Sigmoid colon (tissue), 7 donors: ENCODE data around the gene PKMYT1. TPM values are rescaled to one million over a fixed set of nuclear protein-coding genes. Genes with fewer than 3 reads are reported as not detected.

ENCODE experiments used
- DNase-seq: peaks from one replicate; pipeline ENCODE4 v3.0.0-alpha.2; 2019
- H3K27ac ChIP-seq, 4 donors: fragments of 200-600 bp; sonication (generic); one replicate each; pipeline ENCODE4 v1.5.1; 2016 to 2019; ENCODE audit warnings: mild to moderate bottlenecking in 1 of 4
- H3K27me3 ChIP-seq, 3 donors: fragments of 200-600 bp; sonication (generic); one replicate each; pipeline ENCODE4 v1.5.1; 2019; ENCODE audit warnings: mild to moderate bottlenecking in 1 of 3
- H3K36me3 ChIP-seq, 4 donors: fragments of 200-600 bp; sonication (generic); one replicate each; pipeline ENCODE4 v1.5.1; 2016 to 2019
- H3K4me1 ChIP-seq, 4 donors: fragments of 200-600 bp; sonication (generic); one replicate each; pipeline ENCODE4 v1.5.1; 2017 to 2019
- H3K4me3 ChIP-seq, 4 donors: fragments of 200-600 bp; sonication (generic); one replicate each; pipeline ENCODE4 v1.5.1; 2017 to 2019; ENCODE audit warnings: mild to moderate bottlenecking in 2 of 4, moderate library complexity in 1 of 4
- H3K9me3 ChIP-seq, 4 donors: fragments of 200-600 bp in 3 of 4; sonication (generic) in 3 of 4; one replicate each; pipeline versions ENCODE4 v1.5.1 to v1.6.1; 2013 to 2019
- CTCF ChIP-seq, 4 experiments: fragments of 450-650 bp in 3 of 4; fragments of 200-600 bp in 1 of 4; IDR thresholded peaks; one replicate each; pipeline ENCODE4 v1.5.1; 2016 to 2019; ENCODE audit warnings: antibody characterized with exemption in 4 of 4, mild to moderate bottlenecking in 3 of 4, moderate library complexity in 2 of 4
- EP300 ChIP-seq, 4 donors: sonication (generic); formaldehyde crosslinking; IDR thresholded peaks; one replicate each; pipeline ENCODE4 v1.6.1; 2017; ENCODE audit warnings: antibody characterized with exemption in 4 of 4
- POLR2A ChIP-seq, 2 donors: fragments of 450-650 bp; IDR thresholded peaks; one replicate each; pipeline ENCODE4 v1.6.1; 2016; ENCODE audit warnings: antibody characterized with exemption in 2 of 2, mild to moderate bottlenecking in 2 of 2, moderate library complexity in 2 of 2
- POLR2AphosphoS5 ChIP-seq, 4 donors: sonication (generic); formaldehyde crosslinking; IDR thresholded peaks; one replicate each; pipeline ENCODE4 v1.6.1; 2017; ENCODE audit warnings: antibody characterized with exemption in 4 of 4
- WGBS, 2 donors: extraction: QIAGEN DNeasy Blood & Tissue Kit; methylation state at CpG; one replicate each; pipeline ENCODE4 v1.1.7; 2013; 5-methylcytosine and 5-hydroxymethylcytosine counted together
- intact Hi-C: fragments of 100-400 bp; cut with DNase I; formaldehyde crosslinking; loops from one replicate; pipeline ENCODE4 v1.15.1; 2023
- polyA plus RNA-seq, 3 donors: library from polyadenylated mRNA; stranded (reverse); fragments of 200-250 nt; gene quantifications; one replicate each; pipeline ENCODE4 v1.2.3, GENCODE V29; 2013
- total RNA-seq, 4 donors: library from RNA; depleted of rRNA; stranded (reverse); fragments of >200 nt; gene quantifications; one replicate each; pipeline ENCODE4 v1.1.0, GENCODE V29; 2016
- donor health status: healthy with polysubstance abuse.
- donor health status: Bipolar disorder and iron deficiency.
- donor health status: healthy.

Gene PKMYT1
- total and polyA plus RNA-seq, 7 donors, result 0.95 to 33.1 (median 2.9) TPM; not detected in 3

DNA sequence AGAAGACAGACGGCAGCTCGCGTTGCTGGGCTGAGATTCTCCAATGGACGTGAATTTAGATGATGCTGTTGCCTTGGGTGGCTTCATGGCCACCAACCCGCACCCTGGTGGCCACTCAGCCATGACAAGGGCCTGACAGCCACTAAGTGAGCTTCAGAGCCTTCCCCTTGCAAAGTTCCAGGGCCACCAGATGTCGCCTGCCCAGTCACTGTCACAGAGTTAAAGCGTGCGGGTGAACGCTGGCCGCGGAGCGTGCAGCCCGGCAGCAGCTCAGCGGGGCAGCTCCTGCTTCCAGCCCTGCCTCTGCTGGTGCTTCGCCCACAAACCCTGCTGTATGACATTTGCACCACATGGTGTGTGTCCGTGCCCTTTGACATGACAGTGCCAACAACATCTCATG, 29.5 kb downstream of the PKMYT1 start:
- TF ChIP-seq EP300 (IDR thresholded peaks at IDR 0.05) (no peak), CTCF (IDR thresholded peaks at IDR 0.05) (no peak), POLR2A (IDR thresholded peaks at IDR 0.05) (no peak), POLR2AphosphoS5 (IDR thresholded peaks at IDR 0.05) (no peak)
- peaks cover 0 to 27% (median 0%) of the 10 kb centered on the region in 4 donors for H3K36me3 ChIP-seq
- no peak overlapping the region for H3K4me3 ChIP-seq
- no peaks in the 10 kb centered on the region for H3K9me3 ChIP-seq
- no peak overlapping the region for H3K27ac ChIP-seq
- DNase-seq, result no peak
- WGBS, 2 donors, result 89 to 91% methylated on average over 16 of the region's 16 CpGs
- no peaks in the 10 kb centered on the region for H3K4me1 ChIP-seq
- peaks cover 0 to 15% (median 12%) of the 10 kb centered on the region in 3 donors for H3K27me3 ChIP-seq
- intact Hi-C loops, result no loop called here

GRCh38 chr16:2950353-2950724, 29.9 kb downstream of the PKMYT1 start:
- no peak for TF ChIP-seq CTCF (IDR thresholded peaks at IDR 0.05)
- TF ChIP-seq EP300 (IDR thresholded peaks at IDR 0.05), result no peak
- TF ChIP-seq POLR2AphosphoS5 (IDR thresholded peaks at IDR 0.05), result no peak
- TF ChIP-seq POLR2A (IDR thresholded peaks at IDR 0.05), result no peak
- Histone ChIP-seq H3K27me3 (peaks cover 0 to 11% (median 8%) of the 10 kb centered on the region in 3 donors), H3K27ac (no peak overlapping the region), H3K9me3 (no peaks in the 10 kb centered on the region), H3K4me3 (no peak overlapping the region), H3K4me1 (no peaks in the 10 kb centered on the region), H3K36me3 (peaks cover 0 to 27% (median 0%) of the 10 kb centered on the region in 4 donors)
- intact Hi-C loops, result no loop called here
- WGBS, 2 donors, result 93 to 96% methylated on average over 13 of the region's 13 CpGs
- DNase-seq, result no peak

DNA sequence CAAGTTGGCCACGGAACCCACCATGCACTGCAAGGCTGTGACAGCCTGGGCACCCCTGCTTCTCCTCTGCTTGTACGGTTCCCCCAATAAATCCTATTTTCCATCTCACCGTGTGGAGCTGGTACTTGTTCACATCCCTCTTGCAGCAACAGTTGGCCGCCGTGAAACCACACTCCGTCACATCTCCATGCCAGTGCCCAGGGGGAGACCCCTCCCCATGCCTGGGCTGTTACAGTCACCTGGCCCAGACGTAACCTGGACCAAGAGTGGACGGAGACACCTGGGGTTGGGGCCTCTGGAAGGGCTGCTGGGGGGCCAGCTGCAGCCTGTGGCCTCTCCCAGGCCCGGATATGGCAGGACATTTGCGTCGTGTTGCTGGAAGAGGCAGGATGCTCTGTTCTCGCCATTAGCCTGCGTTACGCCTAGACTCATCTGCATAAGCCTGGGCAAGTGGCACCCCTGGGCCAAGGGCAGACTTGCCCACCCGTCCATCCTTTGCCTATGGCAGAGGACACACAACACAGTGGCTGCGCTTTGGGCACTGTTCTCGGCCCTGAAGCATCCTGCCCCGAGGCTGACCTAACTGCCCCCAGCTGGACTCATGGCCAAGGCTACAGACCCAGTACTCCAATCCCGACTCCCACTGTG, 30.4 kb downstream of the PKMYT1 start:
- H3K27me3 ChIP-seq, result peaks cover 0 to 6% (median 3%) of the 10 kb centered on the region in 3 donors

DNA sequence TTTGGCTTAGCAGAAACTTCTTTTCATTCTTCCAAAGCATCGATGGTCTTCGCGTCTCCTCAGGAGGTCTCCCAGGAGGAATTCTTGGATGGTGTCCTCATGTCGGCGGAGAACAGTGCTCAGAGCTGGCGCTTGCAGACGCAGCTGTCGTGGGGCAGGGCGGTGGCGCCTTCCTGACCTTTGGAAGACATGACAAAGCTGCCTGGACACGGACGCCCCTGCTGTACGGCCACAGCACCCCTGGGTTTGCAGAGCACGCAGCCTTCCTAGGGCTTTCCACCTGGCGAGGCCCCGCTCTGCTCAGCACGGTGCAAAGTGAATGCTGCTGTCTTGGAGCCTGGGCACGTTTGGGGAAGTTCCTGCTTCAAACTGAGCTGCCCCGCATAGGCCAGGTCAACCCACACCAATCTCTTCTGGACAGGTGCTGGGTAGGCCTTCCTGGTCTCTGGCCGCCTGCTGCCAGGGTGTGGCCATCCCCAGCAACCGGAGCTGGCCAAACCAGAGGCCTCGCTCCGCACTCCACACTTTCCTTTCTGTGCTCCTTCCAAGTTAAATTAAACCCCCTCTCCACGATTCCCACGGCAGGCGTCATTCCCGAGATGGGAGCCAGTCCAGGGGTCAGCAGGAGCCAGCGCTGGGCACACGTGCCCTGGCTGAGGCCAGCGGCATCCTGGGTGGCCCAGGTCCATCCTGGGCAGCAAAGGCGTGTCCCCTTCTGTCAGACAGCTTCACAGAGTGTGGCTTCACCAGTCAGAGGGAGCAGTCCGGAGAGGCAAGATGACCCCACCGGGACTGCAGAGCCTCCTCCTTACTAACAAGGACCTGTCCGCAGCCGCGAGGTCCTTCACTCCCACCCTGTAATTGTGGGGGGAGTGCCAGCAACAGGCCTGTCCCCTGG, 31.2 kb downstream of the PKMYT1 start:
- Histone ChIP-seq H3K27ac (no peak overlapping the region), H3K27me3 (no peaks in the 10 kb centered on the region), H3K4me1 (no peaks in the 10 kb centered on the region), H3K9me3 (no peaks in the 10 kb centered on the region), H3K4me3 (no peak overlapping the region), H3K36me3 (peaks cover 0 to 32% (median 0%) of the 10 kb centered on the region in 4 donors)
- no peak for DNase-seq
- intact Hi-C loops, result no loop called here
- no peak for TF ChIP-seq POLR2A (IDR thresholded peaks at IDR 0.05)
- TF ChIP-seq EP300 (IDR thresholded peaks at IDR 0.05), result no peak
- TF ChIP-seq POLR2AphosphoS5 (IDR thresholded peaks at IDR 0.05), result no peak
- TF ChIP-seq CTCF (IDR thresholded peaks at IDR 0.05), result no peak
- WGBS, 2 donors, result 89 to 92% methylated on average over 36 of the region's 36 CpGs

More for the DNA sequence above, 30.4 kb downstream of the PKMYT1 start:
- TF ChIP-seq EP300 (IDR thresholded peaks at IDR 0.05) (no peak), CTCF (IDR thresholded peaks at IDR 0.05) (no peak), POLR2AphosphoS5 (IDR thresholded peaks at IDR 0.05) (no peak), POLR2A (IDR thresholded peaks at IDR 0.05) (no peak)
- Histone ChIP-seq H3K36me3 (peaks cover 0 to 29% (median 0%) of the 10 kb centered on the region in 4 donors), H3K27ac (no peak overlapping the region), H3K9me3 (no peaks in the 10 kb centered on the region), H3K4me3 (no peak overlapping the region), H3K4me1 (no peaks in the 10 kb centered on the region)
- WGBS, 2 donors, result 93 to 94% methylated on average over 19 of the region's 19 CpGs
- intact Hi-C loops, result no loop called here
- no peak for DNase-seq
